T-helper 2 cell treated with Interferon-gamma antibody and Interleukin-4, amounts not matched to agents 5 μg/mL and 100 μg/mL, for 36 hours (primary cell): ENCODE measurements around the gene METAP2.
"Not testable (repeated sequence)": the region's sequence is repeated elsewhere in the genome, so short reads cannot be mapped to it uniquely, and the experiment has no call there.

Experiments used
- DNase-seq: peaks from one replicate; pipeline ENCODE4 v3.0.0; 2021; ENCODE audit warnings: low spot score
- H3K27ac Mint-ChIP-seq: one replicate; pipeline ENCODE4 v1.8.0; 2021; ENCODE audit warnings: mild to moderate bottlenecking, mixed read lengths
- H3K27me3 Mint-ChIP-seq: one replicate; pipeline ENCODE4 v1.8.0; 2021; ENCODE audit warnings: low read depth, mixed read lengths
- H3K36me3 Mint-ChIP-seq: one replicate; pipeline ENCODE4 v1.8.0; 2021; ENCODE audit warnings: low read depth, mixed read lengths
- H3K4me1 Mint-ChIP-seq: one replicate; pipeline ENCODE4 v1.8.0; 2021; ENCODE audit warnings: low read depth, mixed read lengths
- H3K4me3 Mint-ChIP-seq: one replicate; pipeline ENCODE4 v1.8.0; 2022; ENCODE audit warnings: mild to moderate bottlenecking, moderate library complexity, mixed read lengths
- H3K9me3 Mint-ChIP-seq: one replicate; pipeline ENCODE4 v1.8.0; 2021; ENCODE audit warnings: mixed read lengths

The METAP2 gene

GRCh38 chr12:95480230-95480629, 6.3 kb downstream of the METAP2 start:
- H3K27ac Mint-ChIP-seq: no peak overlapping the region
- peaks cover 52% of the 10 kb centered on the region for H3K4me1 Mint-ChIP-seq
- no peaks in the 10 kb centered on the region for H3K9me3 Mint-ChIP-seq
- H3K36me3 Mint-ChIP-seq: peaks cover 59% of the 10 kb centered on the region
- no peak overlapping the region for H3K4me3 Mint-ChIP-seq
- DNase-seq: no peak
- no peaks in the 10 kb centered on the region for H3K27me3 Mint-ChIP-seq

GRCh38 chr12:95481072-95481471, 7.1 kb downstream of the METAP2 start:
- no peaks in the 10 kb centered on the region for H3K9me3 Mint-ChIP-seq
- H3K27ac Mint-ChIP-seq: no peak overlapping the region
- DNase-seq: no peak
- peaks cover 57% of the 10 kb centered on the region for H3K36me3 Mint-ChIP-seq
- peaks cover 46% of the 10 kb centered on the region for H3K4me1 Mint-ChIP-seq
- H3K4me3 Mint-ChIP-seq: peak overlapping the region; percentile 40
- no peaks in the 10 kb centered on the region for H3K27me3 Mint-ChIP-seq

- Mint-ChIP-seq H3K27me3 (no peaks in the 10 kb centered on the region), H3K9me3 (no peaks in the 10 kb centered on the region), H3K36me3 (peaks cover 54% of the 10 kb centered on the region), H3K4me3 (no peak overlapping the region), H3K27ac (no peak overlapping the region), H3K4me1 (peaks cover 41% of the 10 kb centered on the region)
- DNase-seq: no peak
Observed at GRCh38 chr12:95481888-95482287, 7.9 kb downstream of the METAP2 start.

- H3K27me3 Mint-ChIP-seq, H3K4me3 Mint-ChIP-seq, H3K9me3 Mint-ChIP-seq, DNase-seq, H3K27ac Mint-ChIP-seq: not testable (repeated sequence)
- H3K4me1 Mint-ChIP-seq: peaks cover 41% of the 10 kb centered on the region
- H3K36me3 Mint-ChIP-seq: peaks cover 53% of the 10 kb centered on the region
Observed at GRCh38 chr12:95482564-95482963, 8.6 kb downstream of the METAP2 start.

GRCh38 chr12:95484524-95484923, 10.6 kb downstream of the METAP2 start:
- no peak for DNase-seq
- Mint-ChIP-seq H3K4me1 (peaks cover 28% of the 10 kb centered on the region), H3K4me3 (no peak overlapping the region), H3K36me3 (peaks cover 38% of the 10 kb centered on the region), H3K9me3 (no peaks in the 10 kb centered on the region), H3K27me3 (no peaks in the 10 kb centered on the region), H3K27ac (no peak overlapping the region)

GRCh38 chr12:95487024-95487423, 13.1 kb downstream of the METAP2 start:
- Mint-ChIP-seq H3K4me3 (no peak overlapping the region), H3K9me3 (no peaks in the 10 kb centered on the region), H3K4me1 (peaks cover 9% of the 10 kb centered on the region), H3K27ac (no peak overlapping the region), H3K36me3 (peaks cover 29% of the 10 kb centered on the region), H3K27me3 (no peaks in the 10 kb centered on the region)
- DNase-seq: no peak

GRCh38 chr12:95492462-95492861, 18.5 kb downstream of the METAP2 start:
- H3K4me1 Mint-ChIP-seq: no peaks in the 10 kb centered on the region
- H3K27me3 Mint-ChIP-seq: no peaks in the 10 kb centered on the region
- peaks cover 39% of the 10 kb centered on the region for H3K36me3 Mint-ChIP-seq
- H3K4me3 Mint-ChIP-seq: no peak overlapping the region
- H3K27ac Mint-ChIP-seq: no peak overlapping the region
- DNase-seq: no peak
- H3K9me3 Mint-ChIP-seq: no peaks in the 10 kb centered on the region

GRCh38 chr12:95494888-95495287, 20.9 kb downstream of the METAP2 start:
- H3K4me1 Mint-ChIP-seq: peaks cover 3% of the 10 kb centered on the region
- H3K27ac Mint-ChIP-seq: no peak overlapping the region
- H3K9me3 Mint-ChIP-seq: no peaks in the 10 kb centered on the region
- H3K4me3 Mint-ChIP-seq: no peak overlapping the region
- H3K27me3 Mint-ChIP-seq: no peaks in the 10 kb centered on the region
- H3K36me3 Mint-ChIP-seq: peaks cover 54% of the 10 kb centered on the region
- DNase-seq: no peak

- Mint-ChIP-seq H3K27ac (no peak overlapping the region), H3K4me3 (no peak overlapping the region), H3K9me3 (no peaks in the 10 kb centered on the region), H3K27me3 (no peaks in the 10 kb centered on the region), H3K36me3 (peaks cover 55% of the 10 kb centered on the region), H3K4me1 (peaks cover 4% of the 10 kb centered on the region)
- no peak for DNase-seq
Observed at GRCh38 chr12:95495433-95495832, 21.5 kb downstream of the METAP2 start.

- H3K4me3 Mint-ChIP-seq: no peak overlapping the region
- no peak overlapping the region for H3K27ac Mint-ChIP-seq
- DNase-seq: no peak
- H3K36me3 Mint-ChIP-seq: peaks cover 56% of the 10 kb centered on the region
- H3K27me3 Mint-ChIP-seq: no peaks in the 10 kb centered on the region
- H3K4me1 Mint-ChIP-seq: peaks cover 4% of the 10 kb centered on the region
- no peaks in the 10 kb centered on the region for H3K9me3 Mint-ChIP-seq
Observed at GRCh38 chr12:95497031-95497430, 23.1 kb downstream of the METAP2 start.

GRCh38 chr12:95498968-95499367, 25.0 kb downstream of the METAP2 start:
- H3K4me1 Mint-ChIP-seq: peaks cover 6% of the 10 kb centered on the region
- no peaks in the 10 kb centered on the region for H3K9me3 Mint-ChIP-seq
- peaks cover 69% of the 10 kb centered on the region for H3K36me3 Mint-ChIP-seq
- no peak for DNase-seq
- no peak overlapping the region for H3K27ac Mint-ChIP-seq
- no peak overlapping the region for H3K4me3 Mint-ChIP-seq
- no peaks in the 10 kb centered on the region for H3K27me3 Mint-ChIP-seq

- Mint-ChIP-seq H3K36me3 (peaks cover 72% of the 10 kb centered on the region), H3K4me3 (no peak overlapping the region), H3K4me1 (peaks cover 6% of the 10 kb centered on the region), H3K27me3 (no peaks in the 10 kb centered on the region), H3K9me3 (no peaks in the 10 kb centered on the region), H3K27ac (no peak overlapping the region)
- DNase-seq: no peak
Observed at GRCh38 chr12:95499772-95500171, 25.8 kb downstream of the METAP2 start.

- Mint-ChIP-seq H3K27ac (peak overlapping the region; percentile 32), H3K27me3 (no peaks in the 10 kb centered on the region), H3K9me3 (no peaks in the 10 kb centered on the region), H3K4me3 (no peak overlapping the region), H3K4me1 (peaks cover 6% of the 10 kb centered on the region), H3K36me3 (peaks cover 64% of the 10 kb centered on the region)
- DNase-seq: no peak
Observed at GRCh38 chr12:95504140-95504539, 30.2 kb downstream of the METAP2 start.

GRCh38 chr12:95505039-95505438, 31.1 kb downstream of the METAP2 start:
- DNase-seq: no peak
- Mint-ChIP-seq H3K9me3 (no peaks in the 10 kb centered on the region), H3K4me1 (peaks cover 3% of the 10 kb centered on the region), H3K27me3 (no peaks in the 10 kb centered on the region), H3K36me3 (peaks cover 62% of the 10 kb centered on the region), H3K4me3 (no peak overlapping the region), H3K27ac (no peak overlapping the region)

GRCh38 chr12:95506707-95507523, 33.0 kb downstream of the METAP2 start:
- no peaks in the 10 kb centered on the region for H3K27me3 Mint-ChIP-seq
- H3K9me3 Mint-ChIP-seq: no peaks in the 10 kb centered on the region
- no peak overlapping the region for H3K4me3 Mint-ChIP-seq
- H3K4me1 Mint-ChIP-seq: peaks cover 2% of the 10 kb centered on the region
- no peak for DNase-seq
- H3K36me3 Mint-ChIP-seq: peaks cover 66% of the 10 kb centered on the region
- H3K27ac Mint-ChIP-seq: no peak overlapping the region
